H1 (cell line): ENCODE data around the gene RALA. TPM values are rescaled to one million over a fixed set of nuclear protein-coding genes. Genes with fewer than 3 reads are reported as not detected.

ENCODE experiments used
- CTCF ChIA-PET: fragments of 300-600 bp; sonication (Branson Sonifier 250); formaldehyde crosslinking; loops from one replicate; lab custom pipeline; 2021; ENCODE audit not compliant: partially characterized antibody; lab: Charles Lee
- POLR2A ChIA-PET: fragments of 300-600 bp; sonication (Branson Sonifier 250); formaldehyde crosslinking; loops from one replicate; lab custom pipeline; 2021; ENCODE audit warnings: inconsistent platforms; ENCODE audit not compliant: partially characterized antibody; lab: Charles Lee
- DNase-seq, 2 experiments: peaks; one replicate each; pipeline versions ENCODE4 v3.0.0 to v3.0.0-alpha.2; 2010 to 2022; ENCODE audit warnings: low spot score in 2 of 2, low read depth in 1 of 2, mixed read lengths in 1 of 2
- FAIRE-seq: peaks from 2 replicates; lab custom pipeline; 2011; peaks lifted over from hg19 to GRCh38; lab: Jason Lieb, UNC
- H2AFZ ChIP-seq: 2 replicates; pipeline ENCODE4 v1.8.1; 2012; ENCODE audit warnings: low read length, inconsistent platforms
- H2AK5ac ChIP-seq: 2 replicates; pipeline ENCODE4 v1.6.1; 2013; ENCODE audit warnings: low read depth, low read length
- H2BK120ac ChIP-seq: replicated peaks from 2 replicates; pipeline ENCODE3; 2013; ENCODE audit warnings: low read depth, low read length, inconsistent platforms
- H2BK12ac ChIP-seq: 2 replicates; pipeline ENCODE4 v1.6.1; 2013; ENCODE audit warnings: low read depth, low read length
- H2BK15ac ChIP-seq: 2 replicates; pipeline ENCODE4 v1.6.1; 2013; ENCODE audit warnings: low read length
- H2BK20ac ChIP-seq: 2 replicates; pipeline ENCODE4 v1.6.1; 2013; ENCODE audit warnings: low read length
- H2BK5ac ChIP-seq: 2 replicates; pipeline ENCODE4 v1.6.1; 2013; ENCODE audit warnings: low read depth, low read length
- H3K14ac ChIP-seq: 2 replicates; pipeline ENCODE4 v1.6.1; 2013; ENCODE audit warnings: inconsistent platforms; ENCODE audit not compliant: insufficient read length
- H3K18ac ChIP-seq: 2 replicates; pipeline ENCODE4 v1.6.1; 2013; ENCODE audit warnings: low read length; ENCODE audit errors: extremely low read depth
- H3K23ac ChIP-seq: 2 replicates; pipeline ENCODE4 v1.6.1; 2013; ENCODE audit warnings: inconsistent platforms; ENCODE audit not compliant: insufficient read length
- H3K23me2 ChIP-seq: 2 replicates; pipeline ENCODE4 v1.6.1; 2013; ENCODE audit warnings: low read depth, low read length
- H3K27ac ChIP-seq: 2 replicates; pipeline ENCODE4 v1.6.1; 2011; ENCODE audit warnings: low read depth, low read length, inconsistent platforms
- H3K27me3 ChIP-seq, 4 experiments: replicated peaks in 1 of 4; 1 replicate in 1 of 4; 2 replicates in 3 of 4; pipeline versions ENCODE4 v1.6.1 to v1.8.1; 2011 to 2013; ENCODE audit warnings: low read length in 3 of 4, mild to moderate bottlenecking in 3 of 4, inconsistent platforms in 2 of 4, mixed read lengths in 2 of 4, moderate library complexity in 1 of 4; ENCODE audit not compliant: control insufficient read depth in 3 of 4, insufficient read depth in 3 of 4; ENCODE audit errors: extremely low read depth in 1 of 4
- H3K36me3 ChIP-seq, 4 experiments: 2 replicates each; pipeline versions ENCODE4 v1.6.1 to v1.8.1; 2011 to 2013; ENCODE audit warnings: mild to moderate bottlenecking in 4 of 4, low read length in 3 of 4, moderate library complexity in 2 of 4, control low read depth in 1 of 4, inconsistent platforms in 1 of 4; ENCODE audit not compliant: insufficient read depth in 4 of 4, control insufficient read depth in 2 of 4
- H3K4ac ChIP-seq: replicated peaks from 2 replicates; pipeline ENCODE3; 2013; ENCODE audit warnings: low read length, low read depth, mixed read lengths, inconsistent platforms; ENCODE audit not compliant: insufficient read length
- H3K4me1 ChIP-seq, 4 experiments: replicated peaks in 1 of 4; 1 replicate in 1 of 4; 2 replicates in 3 of 4; pipeline versions ENCODE4 v1.6.1 to v1.8.1; 2011 to 2013; ENCODE audit warnings: low read length in 3 of 4, inconsistent platforms in 2 of 4, mixed read lengths in 1 of 4; ENCODE audit not compliant: insufficient read depth in 4 of 4, control insufficient read depth in 3 of 4
- H3K4me2 ChIP-seq, 2 experiments: 2 replicates each; pipeline versions ENCODE4 v1.6.1 to v1.8.1; 2011 to 2013; ENCODE audit warnings: low read depth in 2 of 2, low read length in 2 of 2, control low read depth in 1 of 2, inconsistent platforms in 1 of 2, mild to moderate bottlenecking in 1 of 2; ENCODE audit not compliant: insufficient read depth in 1 of 2
- H3K4me3 ChIP-seq, 4 experiments: fragments of 200-600, 300-600 bp in 1 of 4; sonication (generic), shearing (Covaris generic), sonication (Bioruptor Twin) in 1 of 4; 2 replicates each; pipeline versions ENCODE4 v1.5.1 to v1.8.1; 2011 to 2016; ENCODE audit warnings: low read length in 4 of 4, low read depth in 3 of 4, control low read depth in 2 of 4, inconsistent platforms in 2 of 4, mild to moderate bottlenecking in 2 of 4, mixed read lengths in 1 of 4, moderate library complexity in 1 of 4; ENCODE audit not compliant: insufficient read depth in 2 of 4; ENCODE audit errors: extremely low read depth in 1 of 4
- H3K56ac ChIP-seq: replicated peaks from 2 replicates; pipeline ENCODE3; 2013; ENCODE audit warnings: low read depth, mild to moderate bottlenecking, mixed read lengths, low read length, inconsistent platforms; ENCODE audit not compliant: insufficient read length
- H3K79me1 ChIP-seq: 2 replicates; pipeline ENCODE4 v1.6.1; 2013; ENCODE audit warnings: low read depth, low read length, control low read depth
- H3K79me2 ChIP-seq, 2 experiments: 2 replicates each; pipeline versions ENCODE4 v1.6.1 to v1.8.1; 2012 to 2013; ENCODE audit warnings: low read length in 2 of 2, mild to moderate bottlenecking in 2 of 2, inconsistent platforms in 1 of 2; ENCODE audit not compliant: insufficient read depth in 2 of 2, control insufficient read depth in 1 of 2
- H3K9ac ChIP-seq, 4 experiments: replicated peaks in 1 of 4; 1 replicate in 1 of 4; 2 replicates in 3 of 4; pipeline versions ENCODE4 v1.6.1 to v1.8.1; 2011 to 2013; ENCODE audit warnings: low read depth in 3 of 4, low read length in 3 of 4, control low read depth in 2 of 4, mild to moderate bottlenecking in 2 of 4, moderate library complexity in 2 of 4, inconsistent platforms in 1 of 4; ENCODE audit errors: extremely low read depth in 1 of 4
- H3K9me3 ChIP-seq, 2 experiments: 2 replicates each; pipeline versions ENCODE4 v1.6.1 to v1.8.1; 2012 to 2013; ENCODE audit warnings: mild to moderate bottlenecking in 2 of 2, moderate library complexity in 2 of 2, control low read depth in 1 of 2, inconsistent platforms in 1 of 2, low read depth in 1 of 2, low read length in 1 of 2, mixed read lengths in 1 of 2; ENCODE audit not compliant: insufficient read depth in 2 of 2
- H4K20me1 ChIP-seq, 2 experiments: replicated peaks in 1 of 2; 2 replicates each; pipeline versions ENCODE3 to v1.8.1; 2011 to 2013; ENCODE audit warnings: inconsistent platforms in 2 of 2, low read length in 2 of 2, mild to moderate bottlenecking in 1 of 2; ENCODE audit not compliant: insufficient read depth in 2 of 2, control insufficient read depth in 1 of 2
- H4K5ac ChIP-seq: 2 replicates; pipeline ENCODE4 v1.6.1; 2013; ENCODE audit warnings: low read length, low read depth, mixed read lengths, inconsistent platforms; ENCODE audit not compliant: insufficient read length
- H4K8ac ChIP-seq: 2 replicates; pipeline ENCODE4 v1.8.0; 2013; ENCODE audit warnings: mild to moderate bottlenecking, moderate library complexity, low read length, inconsistent platforms; ENCODE audit not compliant: insufficient read depth; ENCODE audit errors: extremely low read depth
- H4K91ac ChIP-seq: replicated peaks from 2 replicates; pipeline ENCODE3; 2013; ENCODE audit warnings: low read length, mixed read lengths, inconsistent platforms; ENCODE audit not compliant: insufficient read length
- CHD1 ChIP-seq: IDR thresholded peaks from 2 replicates; pipeline ENCODE4 v1.6.1; 2012; ENCODE audit warnings: low read depth, low read length, improper control_type of control experiment
- WGBS, 2 experiments: shearing (Covaris generic) in 1 of 2; methylation state at CpG; one replicate each; pipeline versions ENCODE4 v1.1.6 to v1.1.7; 2013 to 2015; ENCODE audit warnings: low lambda C conversion rate in 2 of 2, mixed read lengths in 2 of 2, inconsistent platforms in 1 of 2, low coverage in 1 of 2, missing lambda C conversion rate in 1 of 2; ENCODE audit not compliant: insufficient replicate concordance in 2 of 2, insufficient coverage in 1 of 2, insufficient read length in 1 of 2; ENCODE audit errors: extremely low coverage in 1 of 2, missing lambda C conversion rate in 1 of 2; 5-methylcytosine and 5-hydroxymethylcytosine counted together
- polyA plus RNA-seq, 7 experiments: library from polyadenylated mRNA; depleted of rRNA in 3 of 7; stranded (reverse) in 5 of 7; unstranded in 2 of 7; fragments of >200 nt in 5 of 7; fragments of 200-250 nt in 2 of 7; gene quantifications; 1 replicate in 5 of 7; 2 replicates in 1 of 7; 4 replicates in 1 of 7; pipeline versions ENCODE4 v1.2.1 to v1.2.3, GENCODE V29; 2011 to 2013; ENCODE audit warnings: missing spikeins in 2 of 7, mixed read lengths in 2 of 7
- total RNA-seq: library from RNA; stranded (reverse); fragmentation: NEBNext Ultra II Directional; extraction: Animal tissue kit (Norgen Biotek cat#: 25700); gene quantifications from 2 replicates; pipeline ENCODE4 v1.2.1, GENCODE V29; 2021

Gene RALA
- total and polyA plus RNA-seq, 2 of the 8 experiments (the other 6 are each of a cell fraction or from before 2014, with no cell fraction given): 24.1 to 72.8 TPM

DNA sequence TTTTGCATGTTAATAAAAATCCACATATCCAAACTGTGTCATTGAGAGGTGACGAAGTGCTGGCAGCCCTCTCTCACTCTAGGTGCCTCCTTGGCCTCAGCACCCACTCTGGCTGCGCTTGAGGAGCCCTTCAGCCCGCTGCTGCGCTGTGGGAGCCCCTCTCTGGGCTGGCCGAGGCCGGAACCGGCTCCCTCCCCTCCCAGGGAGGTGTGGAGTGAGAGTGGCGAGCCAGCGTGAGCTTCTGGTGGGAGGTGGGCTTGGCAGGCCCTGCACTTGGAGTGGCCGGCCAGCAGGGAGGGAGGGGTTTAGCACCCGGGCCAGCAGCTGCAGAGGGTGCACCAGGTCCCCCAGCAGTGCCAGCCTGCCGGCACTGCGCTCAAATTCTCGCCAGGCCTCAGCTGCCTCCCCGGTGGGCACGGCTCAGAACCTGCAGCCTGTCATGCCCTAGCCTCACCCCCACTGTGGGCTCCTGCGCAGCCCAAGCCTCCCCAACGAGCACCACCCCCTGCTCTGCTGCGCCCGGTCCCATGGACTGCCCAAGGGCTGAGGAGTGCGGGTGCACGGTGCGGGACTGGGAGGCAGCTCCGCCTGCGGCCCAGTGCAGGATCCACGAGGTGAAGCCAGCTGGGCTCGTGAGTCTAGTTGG lies 46.0 kb upstream of the RALA start:
- no peak for DNase-seq
- Histone ChIP-seq H2BK20ac (no peak overlapping the region), H2BK12ac (no peak overlapping the region), H3K4me1 (peaks cover 0 to 3% (median 0%) of the 10 kb centered on the region in 4 experiments; a peak in 1 of 7 replicates), H2AFZ (no peak overlapping the region), H2BK120ac (no peak overlapping the region), H2BK5ac (no peak overlapping the region), H4K8ac (no peak overlapping the region), H3K18ac (no peak overlapping the region), H3K56ac (no peak overlapping the region), H3K79me1 (no peaks in the 10 kb centered on the region), H3K4me2 (no peak overlapping the region), H3K9me3 (peaks cover 8 to 12% of the 10 kb centered on the region in 2 experiments; a peak in 3 of 4 replicates), H3K79me2 (no peaks in the 10 kb centered on the region), H3K27me3 (no peaks in the 10 kb centered on the region), H2BK15ac (no peak overlapping the region), H2AK5ac (no peak overlapping the region), H4K5ac (no peak overlapping the region), H3K4ac (no peak overlapping the region), H4K91ac (no peak overlapping the region), H3K23me2 (no peaks in the 10 kb centered on the region; the same call in 1 of the 2 replicates), H3K14ac (no peak overlapping the region), H3K23ac (no peak overlapping the region), H4K20me1 (no peaks in the 10 kb centered on the region), H3K36me3 (peaks cover 1 to 17% (median 8%) of the 10 kb centered on the region in 4 experiments; a peak in 6 of 8 replicates), H3K27ac (no peak overlapping the region), H3K4me3 (no peak overlapping the region), H3K9ac (no peak overlapping the region)
- FAIRE-seq: no peak
- POLR2A ChIA-PET: interaction anchor here (0.9 to 3.7 kb wide), 2 partner anchors 11 to 165 kb away, joined by 4 to 17 read pairs; partner anchors contain the start of gene YAE1
- WGBS, 2 experiments: 90% methylated on average over 23 of the region's 27 CpGs; no CpG with 5 or more reads in 1 of the 2 experiments
- CTCF ChIA-PET: interaction anchor here (0.6 to 8.5 kb wide), 12 partner anchors 39 to 484 kb away, joined by 3 to 406 read pairs (median 5); no protein-coding TSS in a partner anchor
- TF ChIP-seq CHD1: no peak
